SK-N-SH treated with all-trans-retinoic acid at 6 μM for 48 hours (cell line): ENCODE measurements around the gene ARHGAP30.

Experiments
- ATAC-seq: fragments of 200-7000 bp; cut with Tn5 transposase; 3 replicates; pipeline ENCODE4 v1.9.1; 2020; ENCODE audit warnings: mild to moderate bottlenecking, moderate library complexity
- ARNTL ChIP-seq: fragments of 450-650 bp; formaldehyde crosslinking; IDR thresholded peaks from 2 replicates; pipeline ENCODE4 v1.5.0; 2020; ENCODE audit warnings: low read depth, mild to moderate bottlenecking, moderate library complexity, borderline replicate concordance
- BACH2 ChIP-seq: fragments of 250-450 bp; sonication (Bioruptor Pico); IDR thresholded peaks from 2 replicates; pipeline ENCODE4 v1.9.0; 2021; ENCODE audit warnings: mild to moderate bottlenecking, borderline replicate concordance
- CREB5 ChIP-seq: fragments of 250-450 bp; sonication (Bioruptor Pico); IDR thresholded peaks from 2 replicates; pipeline ENCODE4 v1.5.1; 2020; ENCODE audit warnings: low read depth, mild to moderate bottlenecking, moderate library complexity
- CSDC2 ChIP-seq: fragments of 250-450 bp; sonication (Bioruptor Pico); IDR thresholded peaks from 2 replicates; pipeline ENCODE4 v1.5.0; 2020; ENCODE audit warnings: mild to moderate bottlenecking, moderate library complexity
- CSRNP3 ChIP-seq: fragments of 250-450 bp; sonication (Bioruptor Pico); IDR thresholded peaks from 2 replicates; pipeline ENCODE4 v1.5.1; 2021; ENCODE audit warnings: mild to moderate bottlenecking, moderate library complexity
- ESRRG ChIP-seq: fragments of 250-450 bp; sonication (Bioruptor Pico); IDR thresholded peaks from 2 replicates; pipeline ENCODE4 v1.6.1; 2021; ENCODE audit warnings: mild to moderate bottlenecking
- GLIS3 ChIP-seq: fragments of 250-450 bp; sonication (Bioruptor Pico); IDR thresholded peaks from 2 replicates; pipeline ENCODE4 v1.5.0; 2020; ENCODE audit warnings: mild to moderate bottlenecking, moderate library complexity
- ISL1 ChIP-seq: fragments of 250-450 bp; sonication (Bioruptor Pico); IDR thresholded peaks from 2 replicates; pipeline ENCODE4 v2.1.2; 2022; ENCODE audit warnings: mild to moderate bottlenecking, moderate library complexity
- OSR1 ChIP-seq: fragments of 250-450 bp; sonication (Bioruptor Pico); IDR thresholded peaks from 2 replicates; pipeline ENCODE4 v1.8.0; 2022; ENCODE audit warnings: moderate library complexity, mild to moderate bottlenecking, inconsistent platforms
- PATZ1 ChIP-seq: fragments of 250-450 bp; sonication (Bioruptor Pico); IDR thresholded peaks from 2 replicates; pipeline ENCODE4 v1.8.0; 2020; ENCODE audit warnings: mild to moderate bottlenecking, moderate library complexity, borderline replicate concordance
- PPARA ChIP-seq: fragments of 250-450 bp; sonication (Bioruptor Pico); IDR thresholded peaks from 2 replicates; pipeline ENCODE4 v1.5.0; 2020; ENCODE audit warnings: mild to moderate bottlenecking, borderline replicate concordance
- RARB ChIP-seq: fragments of 250-450 bp; sonication (Bioruptor Pico); IDR thresholded peaks from 2 replicates; pipeline ENCODE4 v1.8.0; 2021; ENCODE audit warnings: mild to moderate bottlenecking, moderate library complexity
- SNAI2 ChIP-seq: fragments of 250-450 bp; sonication (Bioruptor Pico); IDR thresholded peaks from 2 replicates; pipeline ENCODE4 v1.5.0; 2020; ENCODE audit warnings: mild to moderate bottlenecking, moderate library complexity
- TCF4 ChIP-seq: fragments of 250-450 bp; sonication (Bioruptor Pico); IDR thresholded peaks from 2 replicates; pipeline ENCODE4 v1.8.0; 2021; ENCODE audit warnings: mild to moderate bottlenecking, moderate library complexity, borderline replicate concordance
- TOX ChIP-seq: fragments of 250-450 bp; sonication (Bioruptor Pico); IDR thresholded peaks from 2 replicates; pipeline ENCODE4 v1.8.0; 2021; ENCODE audit warnings: mild to moderate bottlenecking, moderate library complexity, borderline replicate concordance
- TSHZ2 ChIP-seq: fragments of 250-450 bp; sonication (Bioruptor Pico); IDR thresholded peaks from 2 replicates; pipeline ENCODE4 v1.5.0; 2020; ENCODE audit warnings: mild to moderate bottlenecking, moderate library complexity
- ZC3H10 ChIP-seq: fragments of 250-450 bp; sonication (Bioruptor Pico); IDR thresholded peaks from 2 replicates; pipeline ENCODE4 v1.5.1; 2021; ENCODE audit warnings: mild to moderate bottlenecking, moderate library complexity
- ZFP3 ChIP-seq: fragments of 250-450 bp; sonication (Bioruptor Pico); IDR thresholded peaks from 2 replicates; pipeline ENCODE4 v1.5.0; 2020; ENCODE audit warnings: mild to moderate bottlenecking, moderate library complexity
- ZFP30 ChIP-seq: fragments of 450-650 bp; formaldehyde crosslinking; IDR thresholded peaks from 2 replicates; pipeline ENCODE4 v1.5.0; 2022; ENCODE audit warnings: mild to moderate bottlenecking, moderate library complexity
- ZNF565 ChIP-seq: fragments of 450-650 bp; formaldehyde crosslinking; conservative IDR thresholded peaks from 2 replicates; pipeline ENCODE4 v1.5.0; 2020; ENCODE audit warnings: low read depth, mild to moderate bottlenecking, moderate library complexity
- ZNF70 ChIP-seq: fragments of 450-650 bp; formaldehyde crosslinking; IDR thresholded peaks from 2 replicates; pipeline ENCODE4 v1.5.0; 2020; ENCODE audit warnings: mild to moderate bottlenecking, moderate library complexity
- ZNF8 ChIP-seq: fragments of 450-650 bp; formaldehyde crosslinking; IDR thresholded peaks from 2 replicates; pipeline ENCODE4 v1.5.0; 2020; ENCODE audit warnings: mild to moderate bottlenecking, moderate library complexity
- TF ChIP-seq, protein P1 (sequence below): fragments of 250-450 bp; sonication (Bioruptor Pico); IDR thresholded peaks from 2 replicates; pipeline ENCODE4 v1.8.0; 2021; ENCODE audit warnings: low read depth, mild to moderate bottlenecking, moderate library complexity, borderline replicate concordance

The ARHGAP30 gene

DNA sequence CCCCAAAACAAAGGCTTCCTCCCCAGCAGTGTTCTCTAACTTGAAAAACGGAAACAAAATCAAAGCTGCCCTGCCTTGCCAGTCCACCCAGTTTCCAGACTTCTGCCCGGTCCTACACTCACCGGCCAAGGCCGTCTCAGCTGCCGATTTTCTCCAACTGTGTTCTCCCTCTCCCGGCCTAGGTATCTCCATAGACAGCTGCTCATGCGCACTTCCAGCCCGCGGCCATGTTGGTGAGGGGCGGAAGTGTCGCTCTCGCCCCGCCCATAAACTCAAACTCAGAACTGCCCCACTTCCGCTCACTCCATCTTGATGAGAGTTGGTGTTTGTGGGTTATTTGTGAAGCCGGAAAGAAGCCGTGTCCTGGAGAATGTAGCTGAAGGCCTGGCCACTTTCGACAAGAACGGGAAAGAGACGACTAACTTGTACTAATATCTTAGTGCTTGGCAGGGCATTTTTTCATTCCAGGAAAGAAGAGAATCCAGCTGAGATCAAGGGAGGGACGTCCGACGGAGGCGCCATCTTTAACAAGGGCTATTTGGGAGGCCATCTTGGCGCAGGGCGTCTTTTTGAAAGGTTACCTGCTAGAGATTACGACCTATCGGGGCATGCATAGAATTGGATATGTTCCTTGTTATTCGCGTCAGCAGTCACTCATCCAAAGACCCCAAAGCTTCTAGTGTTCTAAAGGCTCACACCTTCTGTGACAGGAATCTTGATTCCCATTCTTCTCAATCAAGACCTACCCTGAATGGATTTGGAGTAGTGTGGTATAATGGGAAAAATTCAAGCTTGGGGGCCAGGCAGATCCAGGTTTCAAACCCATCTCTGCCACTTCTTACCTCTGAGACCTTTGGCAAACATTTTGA is 23.7 kb downstream of the ARHGAP30 start, which contains the start of gene USF1:
USF1 (minus strand) TSS at position 242 of the 869 bp plus-strand sequence. CDS start 2,702 bp downstream, outside the sequence.
- peak; percentile 91 for ATAC-seq
- peak; percentile 75 for TF ChIP-seq TOX (CRISPR knock-in tag)
- TF ChIP-seq ZNF8 (CRISPR knock-in tag): no peak
- no peak for TF ChIP-seq CSRNP3 (CRISPR knock-in tag)
- TF ChIP-seq, protein P1, sequence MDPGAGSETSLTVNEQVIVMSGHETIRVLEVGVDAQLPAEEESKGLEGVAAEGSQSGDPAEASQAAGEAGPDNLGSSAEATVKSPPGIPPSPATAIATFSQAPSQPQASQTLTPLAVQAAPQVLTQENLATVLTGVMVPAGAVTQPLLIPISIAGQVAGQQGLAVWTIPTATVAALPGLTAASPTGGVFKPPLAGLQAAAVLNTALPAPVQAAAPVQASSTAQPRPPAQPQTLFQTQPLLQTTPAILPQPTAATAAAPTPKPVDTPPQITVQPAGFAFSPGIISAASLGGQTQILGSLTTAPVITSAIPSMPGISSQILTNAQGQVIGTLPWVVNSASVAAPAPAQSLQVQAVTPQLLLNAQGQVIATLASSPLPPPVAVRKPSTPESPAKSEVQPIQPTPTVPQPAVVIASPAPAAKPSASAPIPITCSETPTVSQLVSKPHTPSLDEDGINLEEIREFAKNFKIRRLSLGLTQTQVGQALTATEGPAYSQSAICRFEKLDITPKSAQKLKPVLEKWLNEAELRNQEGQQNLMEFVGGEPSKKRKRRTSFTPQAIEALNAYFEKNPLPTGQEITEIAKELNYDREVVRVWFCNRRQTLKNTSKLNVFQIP (CRISPR knock-in tag): peak; percentile 80; the same call in 1 of the 2 replicates
- TF ChIP-seq CSDC2: peak; percentile 85; the same call in 1 of the 2 replicates
- TF ChIP-seq ZFP3 (CRISPR knock-in tag): peak; percentile 79; the same call in 1 of the 2 replicates
- peak; percentile 64 for TF ChIP-seq ZC3H10
- no peak for TF ChIP-seq TCF4
- no peak for TF ChIP-seq ARNTL (CRISPR knock-in tag)
- TF ChIP-seq OSR1 (CRISPR knock-in tag): 0 out of 2 replicates have a peak, but pooled peaks have one; percentile 49
- no peak for TF ChIP-seq ZFP30 (CRISPR knock-in tag)
- peak; percentile 73; the same call in 1 of the 2 replicates for TF ChIP-seq RARB (CRISPR knock-in tag)
- no peak for TF ChIP-seq PPARA (CRISPR knock-in tag)
- TF ChIP-seq ISL1 (CRISPR knock-in tag): no peak
- no peak; the same call in 1 of the 2 replicates for TF ChIP-seq ZNF70 (CRISPR knock-in tag)
- peak; percentile 85; the same call in 1 of the 2 replicates for TF ChIP-seq TSHZ2
- no peak for TF ChIP-seq GLIS3 (CRISPR knock-in tag)
- no peak for TF ChIP-seq CREB5
- no peak for TF ChIP-seq BACH2
- TF ChIP-seq ZNF565 (CRISPR knock-in tag): no peak; the same call in 1 of the 2 replicates
- no peak for TF ChIP-seq PATZ1
- no peak for TF ChIP-seq SNAI2 (CRISPR knock-in tag)
- TF ChIP-seq ESRRG (CRISPR knock-in tag): no peak
- TF ChIP-seq, all 23 proteins: peak for 8
